Activated CD8-positive, alpha-beta memory T cell treated with anti-CD3 and anti-CD28 coated beads, Interleukin-2, amount 50 U/mL, for 1 hour (primary cell): ENCODE measurements around the gene RPS6KL1.
A peak's percentile ranks its signal among the peaks of the same experiment; 100 is the strongest.

Experiments
- DNase-seq: peaks from one replicate; pipeline ENCODE4 v3.0.0-alpha.2; 2020; ENCODE audit errors: extremely low read depth

RPS6KL1 gene

GRCh38 chr14:74912111-74912510 lies 10.9 kb downstream of the RPS6KL1 start:
- no peak for DNase-seq

- DNase-seq: no peak
Observed at GRCh38 chr14:74911704-74912103, 11.4 kb downstream of the RPS6KL1 start.

- no peak for DNase-seq
Observed at GRCh38 chr14:74911221-74911620, 11.8 kb downstream of the RPS6KL1 start.

GRCh38 chr14:74910556-74910955 lies 12.5 kb downstream of the RPS6KL1 start:
- DNase-seq: no peak

GRCh38 chr14:74909911-74910310 lies 13.1 kb downstream of the RPS6KL1 start:
- no peak for DNase-seq

GRCh38 chr14:74909501-74909900 lies 13.6 kb downstream of the RPS6KL1 start:
- no peak for DNase-seq

GRCh38 chr14:74908861-74909341 lies 14.2 kb downstream of the RPS6KL1 start:
- DNase-seq: no peak

GRCh38 chr14:74907744-74908143 lies 15.3 kb downstream of the RPS6KL1 start:
- no peak for DNase-seq

GRCh38 chr14:74906925-74907521 lies 16.0 kb downstream of the RPS6KL1 start:
- no peak for DNase-seq

- peak; percentile 63 for DNase-seq
Observed at GRCh38 chr14:74905595-74906142, 17.4 kb downstream of the RPS6KL1 start.

- no peak for DNase-seq
Observed at GRCh38 chr14:74904635-74905503, 18.2 kb downstream of the RPS6KL1 start.

GRCh38 chr14:74902941-74903705 lies 19.9 kb downstream of the RPS6KL1 start:
- no peak for DNase-seq

GRCh38 chr14:74898694-74899093 lies 24.4 kb downstream of the RPS6KL1 start:
- DNase-seq: no peak

GRCh38 chr14:74898083-74898482 lies 25.0 kb downstream of the RPS6KL1 start:
- no peak for DNase-seq

- DNase-seq: no peak
Observed at GRCh38 chr14:74897642-74898041, 25.4 kb downstream of the RPS6KL1 start.

GRCh38 chr14:74896400-74896799 lies 26.7 kb downstream of the RPS6KL1 start:
- DNase-seq: no peak

- no peak for DNase-seq
Observed at GRCh38 chr14:74893614-74894091, 29.4 kb downstream of the RPS6KL1 start.

GRCh38 chr14:74892745-74893144 lies 30.3 kb downstream of the RPS6KL1 start:
- DNase-seq: no peak

- no peak for DNase-seq
Observed at GRCh38 chr14:74891870-74892269, 31.2 kb downstream of the RPS6KL1 start.

GRCh38 chr14:74890262-74890661 lies 32.8 kb downstream of the RPS6KL1 start:
- no peak for DNase-seq

GRCh38 chr14:74888164-74889158 lies 34.6 kb downstream of the RPS6KL1 start:
- no peak for DNase-seq
